CD4-positive, CD25-positive, alpha-beta regulatory T cell (primary cell): ENCODE measurements around the gene KTN1. TPM values are rescaled to one million over a fixed set of nuclear protein-coding genes. Genes with fewer than 3 reads are reported as not detected.

Experiments
- ATAC-seq, 2 donors: fragments of 150-1000 bp; cut with Tn5 transposase; one replicate each; pipeline ENCODE4 v1.10.0; 2021; ENCODE audit warnings: low read depth in 2 of 2, moderate number of reproducible peaks in 2 of 2, moderate library complexity in 1 of 2
- DNase-seq, 3 donors: peaks; one replicate each; pipeline versions ENCODE4 v3.0.0 to v3.0.0-alpha.2; 2012 to 2022; ENCODE audit warnings: mixed read lengths in 1 of 3
- H3K27ac ChIP-seq: one replicate; pipeline ENCODE4 v1.7.0; 2013; ENCODE audit warnings: mild to moderate bottlenecking, low read length; ENCODE audit not compliant: insufficient read depth, poor library complexity, severe bottlenecking
- H3K27me3 ChIP-seq: one replicate; pipeline ENCODE4 v1.7.0; 2013; ENCODE audit warnings: low read length; ENCODE audit not compliant: control insufficient read depth, insufficient read depth
- H3K36me3 ChIP-seq: one replicate; pipeline ENCODE4 v1.7.0; 2013; ENCODE audit warnings: mild to moderate bottlenecking, low read length, moderate library complexity; ENCODE audit not compliant: control insufficient read depth, insufficient read depth
- H3K4me1 ChIP-seq: 2 replicates; pipeline ENCODE4 v1.7.0; 2013; ENCODE audit warnings: mild to moderate bottlenecking, low read length; ENCODE audit not compliant: insufficient read depth, control insufficient read depth, poor library complexity, severe bottlenecking
- H3K4me3 ChIP-seq: one replicate; pipeline ENCODE4 v1.7.0; 2013; ENCODE audit warnings: low read depth, mild to moderate bottlenecking, low read length, moderate library complexity
- H3K9me3 ChIP-seq, 2 experiments: 1 replicate in 1 of 2; 2 replicates in 1 of 2; pipeline ENCODE4 v1.7.0; 2013; ENCODE audit warnings: low read length in 2 of 2, mild to moderate bottlenecking in 1 of 2, moderate library complexity in 1 of 2; ENCODE audit not compliant: control insufficient read depth in 2 of 2
- H3K27ac Mint-ChIP-seq, 3 donors: one replicate each; pipeline ENCODE4 v1.8.0; 2020 to 2022; ENCODE audit warnings: mild to moderate bottlenecking in 3 of 3, mixed read lengths in 3 of 3, moderate library complexity in 2 of 3
- H3K27me3 Mint-ChIP-seq: one replicate; pipeline ENCODE4 v1.8.0; 2022; ENCODE audit warnings: mild to moderate bottlenecking, mixed read lengths
- H3K36me3 Mint-ChIP-seq: one replicate; pipeline ENCODE4 v1.8.0; 2020; ENCODE audit warnings: mixed read lengths
- H3K4me1 Mint-ChIP-seq, 4 donors: one replicate each; pipeline ENCODE4 v1.8.0; 2020 to 2022; ENCODE audit warnings: mixed read lengths in 4 of 4, mild to moderate bottlenecking in 1 of 4
- H3K4me3 Mint-ChIP-seq, 4 donors: one replicate each; pipeline ENCODE4 v1.8.0; 2020 to 2022; ENCODE audit warnings: mild to moderate bottlenecking in 4 of 4, mixed read lengths in 4 of 4, moderate library complexity in 3 of 4
- H3K9me3 Mint-ChIP-seq, 7 donors: one replicate each; pipeline ENCODE4 v1.8.0; 2020 to 2022; ENCODE audit warnings: mixed read lengths in 7 of 7, mild to moderate bottlenecking in 3 of 7, moderate library complexity in 2 of 7
- polyA plus RNA-seq, 4 donors: library from polyadenylated mRNA; unstranded; fragments of 300-500 nt; fragmentation: Illumina TruSeq; gene quantifications; one replicate each; pipeline ENCODE4 v1.2.3, GENCODE V29; 2021
- total RNA-seq: library from RNA; stranded (reverse); gene quantifications from one replicate; pipeline ENCODE4 v1.2.3, GENCODE V29; 2022

The KTN1 gene
- total and polyA plus RNA-seq, 5 donors from 2014 or later: 6.9 to 86.5 (median 19.0) TPM

DNA sequence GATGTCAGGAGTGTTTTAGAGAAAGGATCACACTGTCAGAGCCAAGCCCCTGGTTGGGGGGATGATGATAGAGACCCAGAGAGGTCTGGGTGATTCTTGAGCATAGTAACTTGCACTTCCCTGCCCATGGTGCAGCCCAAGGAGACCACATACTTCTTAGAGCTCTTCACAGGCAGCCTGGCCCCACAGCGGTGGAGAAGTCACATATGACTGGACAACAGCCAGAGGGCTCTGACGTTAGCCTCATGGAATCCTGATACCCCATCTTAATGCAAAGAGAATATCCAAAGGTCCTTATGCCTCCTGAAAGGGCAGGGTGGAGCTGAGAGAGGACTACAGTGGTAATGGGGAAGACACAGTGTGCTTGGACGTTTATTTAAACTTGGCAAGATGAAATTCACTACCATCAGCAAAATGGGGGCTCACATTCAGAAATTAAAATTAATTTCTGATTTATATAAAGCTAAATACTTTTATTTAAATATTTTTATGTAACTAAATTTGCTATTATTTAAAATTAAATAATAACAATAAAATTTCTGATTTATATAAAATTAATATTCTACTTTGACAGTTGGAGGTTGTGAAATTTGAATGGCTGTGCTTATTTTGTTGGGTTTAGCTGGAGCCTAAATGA lies 131.3 kb downstream of the KTN1 start:
- DNase-seq: no peak
- no peaks in the 10 kb centered on the region for H3K4me1 ChIP-seq
- no peaks in the 10 kb centered on the region for H3K4me1 Mint-ChIP-seq
- H3K27me3 ChIP-seq: no peaks in the 10 kb centered on the region
- H3K9me3 ChIP-seq: no peaks in the 10 kb centered on the region
- H3K4me3 Mint-ChIP-seq: no peak overlapping the region
- no peaks in the 10 kb centered on the region for H3K36me3 ChIP-seq
- H3K27ac Mint-ChIP-seq: no peak overlapping the region
- H3K9me3 Mint-ChIP-seq: no peaks in the 10 kb centered on the region
- H3K4me3 ChIP-seq: no peak overlapping the region
- no peak for ATAC-seq
- no peaks in the 10 kb centered on the region for H3K36me3 Mint-ChIP-seq
- H3K27ac ChIP-seq: no peak overlapping the region
- H3K27me3 Mint-ChIP-seq: peaks cover 4% of the 10 kb centered on the region

DNA sequence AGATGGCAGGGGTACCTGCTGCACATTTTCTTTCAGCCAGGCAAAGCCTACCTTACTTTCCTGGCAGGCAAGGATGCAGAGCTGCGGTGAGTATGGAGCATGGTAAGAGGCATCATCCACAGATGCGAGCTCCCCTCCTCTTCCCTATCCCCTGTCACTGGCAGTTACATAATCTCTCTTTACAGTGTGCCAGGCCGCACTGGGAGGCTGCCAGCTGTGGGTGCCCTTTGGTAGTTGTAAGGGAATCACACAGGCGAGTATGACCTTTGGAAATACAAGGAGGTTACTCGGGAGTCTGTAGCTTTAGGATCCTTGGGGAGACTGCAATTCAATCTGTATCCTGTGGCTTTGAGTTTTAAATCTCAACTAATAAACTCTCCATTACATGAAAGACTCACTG lies 132.5 kb downstream of the KTN1 start:
- H3K4me3 Mint-ChIP-seq: no peak overlapping the region
- H3K9me3 Mint-ChIP-seq: no peaks in the 10 kb centered on the region
- H3K4me1 Mint-ChIP-seq: no peaks in the 10 kb centered on the region
- Histone ChIP-seq H3K27ac (no peak overlapping the region), H3K36me3 (no peaks in the 10 kb centered on the region), H3K27me3 (no peaks in the 10 kb centered on the region), H3K4me1 (no peaks in the 10 kb centered on the region), H3K4me3 (no peak overlapping the region), H3K9me3 (no peaks in the 10 kb centered on the region)
- ATAC-seq (no peak), DNase-seq (no peak)
- no peak overlapping the region for H3K27ac Mint-ChIP-seq
- H3K27me3 Mint-ChIP-seq: no peaks in the 10 kb centered on the region
- H3K36me3 Mint-ChIP-seq: no peaks in the 10 kb centered on the region

DNA sequence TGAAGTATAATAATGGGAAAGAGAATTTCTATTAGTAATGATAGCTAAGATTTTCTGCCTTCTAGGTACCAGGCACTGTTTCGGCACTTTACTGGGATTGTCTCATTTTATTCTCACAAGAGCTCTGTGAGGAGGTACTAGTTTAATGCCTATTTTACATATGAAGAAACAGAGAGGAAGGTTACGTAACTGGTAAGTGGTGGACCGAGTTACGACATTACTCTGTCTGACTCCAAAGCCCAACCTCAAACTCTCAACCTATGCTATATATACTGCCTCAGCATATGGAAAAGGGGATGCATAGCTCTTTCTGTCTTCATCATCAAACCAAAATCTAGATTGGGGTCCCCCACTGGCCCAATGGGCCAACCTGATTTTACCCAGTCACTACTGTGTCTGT lies 133.5 kb downstream of the KTN1 start:
- Histone ChIP-seq H3K4me3 (no peak overlapping the region), H3K36me3 (no peaks in the 10 kb centered on the region), H3K9me3 (no peaks in the 10 kb centered on the region), H3K27ac (no peak overlapping the region), H3K4me1 (no peaks in the 10 kb centered on the region), H3K27me3 (no peaks in the 10 kb centered on the region)
- Mint-ChIP-seq H3K27me3 (no peaks in the 10 kb centered on the region), H3K9me3 (no peaks in the 10 kb centered on the region), H3K36me3 (no peaks in the 10 kb centered on the region), H3K4me1 (no peaks in the 10 kb centered on the region), H3K27ac (no peak overlapping the region), H3K4me3 (no peak overlapping the region)
- ATAC-seq (no peak), DNase-seq (no peak)

DNA sequence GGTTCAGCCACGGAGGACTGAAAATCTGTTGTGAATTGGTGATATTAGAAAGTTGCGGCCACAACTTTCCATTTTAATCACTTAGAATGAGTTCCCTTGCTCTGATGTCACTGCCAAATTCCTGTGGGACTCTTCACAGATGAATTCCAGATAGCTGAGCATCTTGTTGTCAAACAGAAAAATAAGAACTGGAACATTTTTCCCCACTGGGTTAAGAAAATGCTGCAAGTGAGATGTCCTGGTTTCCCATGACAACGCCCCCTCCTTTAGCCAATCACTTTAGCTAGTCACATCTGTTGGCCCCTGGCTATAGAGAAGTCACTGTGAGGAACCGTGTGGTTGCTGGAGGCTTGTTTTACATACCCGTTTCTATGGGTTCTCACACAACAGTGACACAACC lies 135.9 kb downstream of the KTN1 start:
- H3K9me3 Mint-ChIP-seq: peaks cover 0 to 2% (median 0%) of the 10 kb centered on the region in 7 donors
- H3K36me3 ChIP-seq: no peaks in the 10 kb centered on the region
- DNase-seq (no peak), ATAC-seq (no peak)
- no peaks in the 10 kb centered on the region for H3K4me1 ChIP-seq
- no peaks in the 10 kb centered on the region for H3K9me3 ChIP-seq
- no peaks in the 10 kb centered on the region for H3K27me3 ChIP-seq
- H3K36me3 Mint-ChIP-seq: no peaks in the 10 kb centered on the region
- no peak overlapping the region for H3K27ac Mint-ChIP-seq
- no peak overlapping the region for H3K4me3 ChIP-seq
- no peak overlapping the region for H3K4me3 Mint-ChIP-seq
- no peaks in the 10 kb centered on the region for H3K27me3 Mint-ChIP-seq
- H3K27ac ChIP-seq: no peak overlapping the region
- H3K4me1 Mint-ChIP-seq: no peaks in the 10 kb centered on the region

DNA sequence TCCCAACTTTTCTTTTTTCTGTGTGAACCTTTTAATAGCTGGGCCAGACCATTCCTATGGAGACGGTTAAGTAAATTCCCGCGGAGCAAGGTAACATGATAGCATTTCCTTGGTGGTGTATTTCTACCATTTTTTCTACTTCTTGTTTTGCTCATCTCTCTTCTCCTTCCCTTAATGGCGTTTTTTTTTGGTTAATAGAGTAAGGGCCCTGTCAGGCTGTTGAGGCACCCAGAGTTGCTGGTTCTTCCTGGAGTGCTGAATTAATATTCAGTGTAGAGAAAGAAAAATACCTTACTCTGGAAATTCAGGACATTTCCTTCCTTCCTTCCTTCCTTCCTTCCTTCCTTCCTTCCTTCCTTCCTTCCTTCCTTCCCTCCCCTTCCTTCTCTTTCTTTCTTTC lies 137.6 kb downstream of the KTN1 start:
- H3K27me3 ChIP-seq: no peaks in the 10 kb centered on the region
- H3K36me3 ChIP-seq: no peaks in the 10 kb centered on the region
- H3K27me3 Mint-ChIP-seq: no peaks in the 10 kb centered on the region
- no peak overlapping the region for H3K27ac Mint-ChIP-seq
- no peak overlapping the region for H3K4me3 Mint-ChIP-seq
- no peaks in the 10 kb centered on the region for H3K9me3 ChIP-seq
- no peaks in the 10 kb centered on the region for H3K4me1 Mint-ChIP-seq
- no peak overlapping the region for H3K4me3 ChIP-seq
- peaks cover 0 to 2% (median 0%) of the 10 kb centered on the region in 7 donors for H3K9me3 Mint-ChIP-seq
- H3K27ac ChIP-seq: no peak overlapping the region
- H3K36me3 Mint-ChIP-seq: no peaks in the 10 kb centered on the region
- no peaks in the 10 kb centered on the region for H3K4me1 ChIP-seq
- ATAC-seq: no peak
- no peak for DNase-seq

DNA sequence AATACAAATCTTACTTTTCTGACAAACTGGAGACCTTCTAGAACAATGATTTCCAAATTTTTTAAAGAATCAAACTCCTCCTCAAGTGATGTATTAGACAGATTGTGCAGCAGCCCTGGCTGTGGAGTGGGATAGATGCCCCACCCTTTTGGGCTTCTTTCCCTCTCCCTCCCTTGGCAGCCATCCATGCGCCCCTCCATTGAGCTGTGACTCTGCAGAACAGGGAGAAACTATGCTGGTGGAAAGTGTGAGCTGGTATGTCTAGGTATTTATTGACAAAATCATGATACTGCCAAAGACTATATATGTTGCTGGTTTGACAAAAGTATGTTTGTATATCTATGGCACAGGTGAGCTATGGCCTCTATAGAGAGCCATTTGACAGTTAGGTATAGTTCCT lies 138.5 kb downstream of the KTN1 start:
- H3K9me3 Mint-ChIP-seq: peaks cover 0 to 2% (median 0%) of the 10 kb centered on the region in 7 donors

DNA sequence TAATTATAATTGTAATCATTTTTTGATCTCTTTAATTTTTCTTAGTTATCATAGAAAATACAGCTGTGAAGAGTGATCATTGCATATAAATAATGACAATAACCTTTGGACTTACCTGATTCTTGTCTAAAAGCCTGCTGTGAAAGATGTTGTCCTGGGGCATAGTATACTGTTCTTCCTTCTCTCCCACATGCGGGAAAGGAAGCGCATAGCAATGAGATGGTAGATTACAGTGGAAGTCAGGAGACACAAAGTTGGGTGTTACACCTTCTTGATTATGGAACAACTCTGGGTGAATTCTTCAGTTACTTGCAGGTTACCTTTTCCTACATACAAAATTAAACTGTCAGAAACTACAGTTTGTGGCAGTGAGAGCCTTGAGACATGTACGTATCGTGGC lies 140.8 kb downstream of the KTN1 start:
- no peak for DNase-seq
- no peak for ATAC-seq
- no peaks in the 10 kb centered on the region for H3K36me3 ChIP-seq
- Mint-ChIP-seq H3K4me1 (no peaks in the 10 kb centered on the region), H3K4me3 (no peak overlapping the region), H3K27me3 (no peaks in the 10 kb centered on the region), H3K27ac (no peak overlapping the region), H3K36me3 (no peaks in the 10 kb centered on the region), H3K9me3 (peaks cover 0 to 2% (median 0%) of the 10 kb centered on the region in 7 donors)
- no peak overlapping the region for H3K4me3 ChIP-seq
- no peaks in the 10 kb centered on the region for H3K9me3 ChIP-seq
- no peak overlapping the region for H3K27ac ChIP-seq
- H3K27me3 ChIP-seq: no peaks in the 10 kb centered on the region
- no peaks in the 10 kb centered on the region for H3K4me1 ChIP-seq

More for the DNA sequence above, 138.5 kb downstream of the KTN1 start:
- no peaks in the 10 kb centered on the region for H3K36me3 Mint-ChIP-seq
- H3K4me1 ChIP-seq: no peaks in the 10 kb centered on the region
- H3K4me3 ChIP-seq: no peak overlapping the region
- no peak overlapping the region for H3K27ac ChIP-seq
- ATAC-seq (no peak), DNase-seq (no peak)
- H3K36me3 ChIP-seq: no peaks in the 10 kb centered on the region
- no peaks in the 10 kb centered on the region for H3K27me3 Mint-ChIP-seq
- H3K4me1 Mint-ChIP-seq: no peaks in the 10 kb centered on the region
- H3K4me3 Mint-ChIP-seq: no peak overlapping the region
- H3K9me3 ChIP-seq: no peaks in the 10 kb centered on the region
- no peak overlapping the region for H3K27ac Mint-ChIP-seq
- H3K27me3 ChIP-seq: no peaks in the 10 kb centered on the region

DNA sequence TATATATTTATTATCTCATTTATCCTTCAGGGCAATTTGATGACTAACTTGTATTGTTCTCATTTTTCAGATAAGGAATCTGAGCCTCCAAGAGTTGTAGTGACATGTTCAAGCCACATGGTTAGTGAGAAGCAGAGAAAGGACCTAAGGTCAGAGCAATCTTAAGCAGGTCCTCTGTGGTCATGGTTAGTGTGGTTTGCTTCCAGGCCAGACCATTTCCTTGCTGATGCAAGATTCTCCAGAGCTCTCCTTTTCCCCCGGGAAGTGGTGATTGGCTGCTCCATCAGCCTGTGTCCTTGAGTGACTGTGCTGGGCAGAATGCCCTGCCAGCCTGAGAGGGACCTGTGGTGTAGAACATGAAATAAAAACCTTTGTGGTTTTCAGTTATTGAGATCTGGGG lies 141.3 kb downstream of the KTN1 start:
- Mint-ChIP-seq H3K9me3 (peaks cover 0 to 2% (median 0%) of the 10 kb centered on the region in 7 donors), H3K27ac (no peak overlapping the region), H3K27me3 (no peaks in the 10 kb centered on the region), H3K4me1 (no peaks in the 10 kb centered on the region), H3K36me3 (no peaks in the 10 kb centered on the region), H3K4me3 (no peak overlapping the region)
- no peak overlapping the region for H3K27ac ChIP-seq
- H3K4me3 ChIP-seq: no peak overlapping the region
- H3K36me3 ChIP-seq: no peaks in the 10 kb centered on the region
- no peaks in the 10 kb centered on the region for H3K4me1 ChIP-seq
- no peaks in the 10 kb centered on the region for H3K9me3 ChIP-seq
- DNase-seq (no peak), ATAC-seq (no peak)
- H3K27me3 ChIP-seq: no peaks in the 10 kb centered on the region
